OCI-LY7 (cell line): ENCODE data around the gene PRKAG2.

Source experiments
- EZH2phosphoT487 ChIP-seq: fragments of 200-600 bp; sonication (generic); IDR thresholded peaks from 2 replicates; pipeline ENCODE4 v1.6.1; 2018; ENCODE audit warnings: low read depth, borderline replicate concordance, mild to moderate bottlenecking, mixed run types, antibody characterized with exemption, low read length, moderate library complexity, mixed read lengths
- TF ChIP-seq, protein P1 (sequence below): fragments of 200-600 bp; sonication (generic); conservative IDR thresholded peaks from 2 replicates; pipeline ENCODE4 v1.5.1; 2014; ENCODE audit warnings: mild to moderate bottlenecking, antibody characterized with exemption, low read length, moderate library complexity, mixed read lengths

DNA sequence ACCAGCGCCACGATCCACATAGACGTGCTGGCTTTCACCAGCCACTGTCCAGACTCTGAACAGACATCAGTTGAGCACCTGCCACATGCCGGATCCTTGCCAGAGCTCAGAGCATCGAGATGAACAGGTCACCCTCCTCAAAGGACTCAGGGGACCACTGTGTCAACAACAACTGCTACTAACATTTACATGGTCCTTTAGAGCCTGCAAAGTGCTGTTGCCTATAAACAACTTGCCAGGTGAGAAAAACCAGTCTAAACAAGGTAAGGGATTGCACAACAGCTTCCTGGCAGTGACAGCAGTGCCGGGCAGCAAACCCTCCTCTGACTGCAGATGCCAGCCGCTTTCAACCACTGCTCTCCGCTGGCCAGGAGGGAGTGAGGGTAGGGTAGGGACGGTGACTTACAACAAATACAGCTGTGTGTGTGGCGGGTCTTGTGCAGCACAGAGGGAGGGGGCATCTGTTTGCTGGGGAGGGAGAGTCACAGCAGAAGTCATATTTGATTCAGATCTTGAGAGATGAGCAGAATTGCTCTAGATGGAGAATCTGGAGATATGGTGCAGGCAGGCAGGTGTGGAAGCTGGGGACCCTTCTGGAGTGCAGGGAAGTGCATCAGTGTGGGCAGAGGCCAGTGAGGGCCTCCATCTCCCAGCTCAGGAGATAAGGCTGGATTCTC, 324.4 kb downstream of the PRKAG2 start:
- TF ChIP-seq, protein P1, sequence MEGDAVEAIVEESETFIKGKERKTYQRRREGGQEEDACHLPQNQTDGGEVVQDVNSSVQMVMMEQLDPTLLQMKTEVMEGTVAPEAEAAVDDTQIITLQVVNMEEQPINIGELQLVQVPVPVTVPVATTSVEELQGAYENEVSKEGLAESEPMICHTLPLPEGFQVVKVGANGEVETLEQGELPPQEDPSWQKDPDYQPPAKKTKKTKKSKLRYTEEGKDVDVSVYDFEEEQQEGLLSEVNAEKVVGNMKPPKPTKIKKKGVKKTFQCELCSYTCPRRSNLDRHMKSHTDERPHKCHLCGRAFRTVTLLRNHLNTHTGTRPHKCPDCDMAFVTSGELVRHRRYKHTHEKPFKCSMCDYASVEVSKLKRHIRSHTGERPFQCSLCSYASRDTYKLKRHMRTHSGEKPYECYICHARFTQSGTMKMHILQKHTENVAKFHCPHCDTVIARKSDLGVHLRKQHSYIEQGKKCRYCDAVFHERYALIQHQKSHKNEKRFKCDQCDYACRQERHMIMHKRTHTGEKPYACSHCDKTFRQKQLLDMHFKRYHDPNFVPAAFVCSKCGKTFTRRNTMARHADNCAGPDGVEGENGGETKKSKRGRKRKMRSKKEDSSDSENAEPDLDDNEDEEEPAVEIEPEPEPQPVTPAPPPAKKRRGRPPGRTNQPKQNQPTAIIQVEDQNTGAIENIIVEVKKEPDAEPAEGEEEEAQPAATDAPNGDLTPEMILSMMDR = no peak
- TF ChIP-seq EZH2phosphoT487 = no peak
